COLO829 (cell line): ENCODE data around the gene IL1F10.

Experiments used
- DNase-seq: peaks from one replicate; pipeline ENCODE4 v3.0.0; 2012; ENCODE audit warnings: low spot score

Gene IL1F10

GRCh38 chr2:113067681-113068080 is at the start of gene IL1F10:
Gene IL1F10, plus strand, starts transcription at chr2:113067970. Its CDS starts 4,769 bp downstream, at chr2:113072739.
- DNase-seq = no peak

- no peak for DNase-seq
These were observed 49.3 kb upstream of the IL1F10 start for GRCh38 chr2:113018509-113018908.

GRCh38 chr2:113021312-113021711 is 46.5 kb upstream of the IL1F10 start:
- DNase-seq = no peak

- no peak for DNase-seq
These were observed 43.0 kb upstream of the IL1F10 start for GRCh38 chr2:113024764-113025163.

GRCh38 chr2:113025737-113026136 is 42.0 kb upstream of the IL1F10 start:
- no peak for DNase-seq

- DNase-seq = no peak
These were observed 40.1 kb upstream of the IL1F10 start for GRCh38 chr2:113027691-113028090.

- no peak for DNase-seq
These were observed 39.7 kb upstream of the IL1F10 start for GRCh38 chr2:113028112-113028511.

GRCh38 chr2:113032737-113033136 is 35.0 kb upstream of the IL1F10 start:
- no peak for DNase-seq

GRCh38 chr2:113034016-113034415 is 33.8 kb upstream of the IL1F10 start:
- no peak for DNase-seq

GRCh38 chr2:113036763-113037162 is 31.0 kb upstream of the IL1F10 start:
- DNase-seq = no peak

GRCh38 chr2:113038291-113038690 is 29.5 kb upstream of the IL1F10 start:
- DNase-seq = no peak

GRCh38 chr2:113039158-113039557 is 28.6 kb upstream of the IL1F10 start:
- no peak for DNase-seq

GRCh38 chr2:113039719-113040118 is 28.1 kb upstream of the IL1F10 start:
- no peak for DNase-seq

GRCh38 chr2:113041871-113042270 is 25.9 kb upstream of the IL1F10 start:
- no peak for DNase-seq

- DNase-seq = no peak
These were observed 21.3 kb upstream of the IL1F10 start for GRCh38 chr2:113046465-113046864.

- DNase-seq = no peak
These were observed 16.6 kb upstream of the IL1F10 start for GRCh38 chr2:113050921-113051895.

- DNase-seq = no peak
These were observed 15.3 kb upstream of the IL1F10 start, which contains the start of gene IL36B for GRCh38 chr2:113052396-113052917. Gene IL36B, minus strand, starts transcription at chr2:113052867.

GRCh38 chr2:113053666-113054065 is 14.1 kb upstream of the IL1F10 start:
- DNase-seq = no peak

- no peak for DNase-seq
These were observed 13.7 kb upstream of the IL1F10 start for GRCh38 chr2:113054066-113054465.

GRCh38 chr2:113056521-113056920 is 11.2 kb upstream of the IL1F10 start:
- no peak for DNase-seq

- DNase-seq = no peak
These were observed 10.7 kb upstream of the IL1F10 start for GRCh38 chr2:113057117-113057516.

GRCh38 chr2:113058411-113058994 is 9.3 kb upstream of the IL1F10 start:
- no peak for DNase-seq
